G401 (cell line): ENCODE measurements around the gene FREM1. TPM values are rescaled to one million over a fixed set of nuclear protein-coding genes. Genes with fewer than 3 reads are reported as not detected.

Experiments used
- DNase-seq: peaks from one replicate; pipeline ENCODE4 v3.0.0-alpha.2; 2015; ENCODE audit warnings: low spot score
- in situ Hi-C: cut with HindIII; loops from 2 replicates; pipeline ENCODE4 v1.10.0; 2016; ENCODE audit warnings: low sequenced_read_pairs, mixed read lengths
- total RNA-seq: library from RNA; depleted of rRNA; stranded (reverse); fragments of >200 nt; shearing (Covaris generic); gene quantifications from 2 replicates; pipeline ENCODE4 v1.2.3, GENCODE V29; 2014

The FREM1 gene
- total RNA-seq, 1 experiment from 2014 or later = 0.07 TPM

DNA sequence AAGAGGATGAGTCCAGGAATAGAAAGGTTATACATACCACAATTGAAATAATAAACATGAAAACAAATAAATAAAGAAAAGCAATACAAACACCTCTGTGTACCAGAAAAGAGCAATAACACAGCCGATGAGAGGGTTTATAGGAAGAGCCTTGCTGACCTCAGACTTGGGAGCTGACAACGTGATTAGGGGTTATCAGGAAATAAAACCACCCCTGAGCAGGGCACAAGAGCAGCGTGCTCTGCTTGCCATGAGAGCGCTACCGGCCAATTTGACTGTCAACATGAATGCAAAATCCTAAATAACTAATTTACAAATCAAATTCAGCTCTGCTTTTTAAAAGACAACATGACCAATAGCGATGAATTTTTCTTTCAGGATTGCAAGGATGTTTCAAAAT is 2.6 kb upstream of the FREM1 start:
- no peak for DNase-seq
- in situ Hi-C loops = no loop called here

DNA sequence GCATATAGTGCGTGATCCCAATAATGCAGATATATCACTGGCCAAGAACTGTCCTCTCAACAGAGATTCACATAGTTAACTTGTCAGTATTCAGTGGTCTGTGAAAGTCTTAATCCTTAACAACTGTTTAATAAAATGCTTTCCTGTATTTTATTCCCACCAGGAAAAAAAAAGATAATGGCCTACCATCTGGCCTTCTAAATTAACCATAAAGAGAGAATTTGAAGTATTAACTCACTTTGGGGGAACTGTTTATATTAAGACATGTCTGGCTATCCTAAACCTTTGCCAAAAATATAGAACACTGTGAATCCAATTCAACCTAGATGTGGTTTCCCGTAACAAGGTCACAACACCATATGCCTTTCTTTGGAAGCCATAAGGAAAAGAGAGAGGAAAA is 818 bp upstream of the FREM1 start:
- DNase-seq = peak; percentile 65
- in situ Hi-C loops = no loop called here

DNA sequence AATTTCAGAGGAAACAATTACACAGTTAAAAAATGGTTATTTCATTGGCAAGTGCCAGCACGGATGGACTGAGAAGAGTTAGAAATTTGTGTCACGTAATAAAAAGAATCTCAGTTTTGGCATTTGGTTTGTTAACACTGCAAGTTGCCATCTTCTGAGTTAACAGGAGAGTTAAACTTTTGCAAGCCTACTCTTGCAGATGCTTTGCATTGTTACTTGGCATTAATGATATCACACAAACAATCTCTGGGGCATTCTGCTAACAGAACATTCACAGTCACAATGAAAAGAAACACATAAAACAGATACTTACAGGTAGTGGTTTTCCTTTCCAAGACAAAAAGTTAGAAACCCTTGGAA is 647 bp downstream of the FREM1 start:
- DNase-seq = no peak
- in situ Hi-C loops = no loop called here

DNA sequence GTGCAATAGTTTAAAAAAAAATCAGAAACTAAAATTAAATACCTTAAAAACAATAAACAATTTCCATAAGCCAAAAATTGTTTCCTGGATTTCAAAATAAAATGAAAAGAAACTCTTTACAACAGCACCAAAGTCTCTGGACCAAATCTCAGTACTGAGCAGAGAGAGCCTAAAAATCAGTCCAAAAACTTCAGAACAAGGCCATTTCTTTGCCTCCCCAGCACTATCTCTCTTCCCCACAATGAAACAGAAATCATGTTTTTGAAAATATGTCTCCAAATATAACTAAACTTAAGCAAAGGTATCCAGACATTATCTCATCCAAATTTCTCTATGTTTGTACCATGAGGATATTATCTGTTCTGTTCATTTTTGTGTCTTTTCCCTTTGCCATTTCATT is 1.0 kb downstream of the FREM1 start:
- DNase-seq = peak; percentile 52
- in situ Hi-C loops = no loop called here

DNA sequence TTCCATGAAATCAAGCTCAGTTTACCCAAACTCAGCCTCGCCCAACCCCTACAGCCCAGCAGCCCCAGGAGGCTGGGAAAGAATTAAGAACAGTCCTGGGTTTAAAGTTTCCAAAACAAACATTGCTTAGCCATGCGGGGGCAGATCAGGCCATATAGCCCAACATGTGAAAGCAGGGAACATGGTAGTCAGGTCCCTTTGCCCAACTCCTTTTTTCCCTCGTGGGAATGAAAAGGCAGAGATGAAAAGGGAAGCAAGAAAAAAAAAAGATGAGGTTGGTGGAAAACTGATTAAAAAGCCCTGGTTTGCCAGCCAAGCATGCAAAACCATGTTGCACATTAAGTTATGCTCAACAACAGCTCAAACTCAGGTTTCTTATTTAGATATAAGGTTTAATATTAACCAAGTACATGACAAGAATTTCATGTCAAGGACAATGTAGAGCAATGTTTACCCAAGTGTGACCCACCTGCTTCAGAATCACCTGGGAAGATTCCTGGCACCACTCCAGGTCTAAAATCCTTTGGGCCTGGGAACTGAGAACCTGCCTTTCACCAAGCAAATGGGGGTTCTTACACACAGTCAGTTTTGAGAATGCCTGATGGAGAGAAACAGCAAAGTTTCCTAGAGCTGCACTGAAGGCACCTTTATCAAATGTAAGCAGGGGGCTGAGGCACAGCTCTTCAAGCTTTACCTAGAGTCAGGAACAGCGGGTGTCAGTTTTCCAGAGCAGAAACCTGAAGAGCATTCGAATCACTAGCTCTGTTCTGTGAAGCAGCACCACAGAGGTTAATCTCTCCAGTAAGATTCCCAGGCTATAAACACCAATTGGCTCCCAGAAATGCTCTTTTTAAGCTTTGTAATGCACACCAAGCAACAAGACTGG is 1.7 kb downstream of the FREM1 start:
- peak; percentile 74 for DNase-seq
- in situ Hi-C loops = no loop called here

DNA sequence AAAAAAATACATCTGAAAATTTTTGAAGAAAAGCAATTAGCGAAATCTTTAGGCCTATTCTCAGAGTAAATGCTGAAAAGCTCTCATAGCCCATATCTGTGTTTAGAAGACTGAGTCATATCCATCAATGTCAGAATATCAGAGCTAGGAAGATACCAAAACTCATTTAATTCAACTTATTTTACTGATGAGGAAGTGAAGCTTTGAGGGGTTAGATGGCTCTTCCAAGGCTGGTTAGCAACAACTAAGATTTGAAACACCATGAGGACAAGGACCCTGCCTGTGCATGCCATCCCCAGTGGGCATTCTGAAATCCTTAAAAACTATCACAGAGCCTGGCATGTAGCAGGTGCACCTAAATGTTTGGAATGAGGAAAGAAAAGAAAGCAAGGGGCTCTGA is 2.5 kb downstream of the FREM1 start:
- in situ Hi-C loops = no loop called here
- peak; percentile 45 for DNase-seq

DNA sequence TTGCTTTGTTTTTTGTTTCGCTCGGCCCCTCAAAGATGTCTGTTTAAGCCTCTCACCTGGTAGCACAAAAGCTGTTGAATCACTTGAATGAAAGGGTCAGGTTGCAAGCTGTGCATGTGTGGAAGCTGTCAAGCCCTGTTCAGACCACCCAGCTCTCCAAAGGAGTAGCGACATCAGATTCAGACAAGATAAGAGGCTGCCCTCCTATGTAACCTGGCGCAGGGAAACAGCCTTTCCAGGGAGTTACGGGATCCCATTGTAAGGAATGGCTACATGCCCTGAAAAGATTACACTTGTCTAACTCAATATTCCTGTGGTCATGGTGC is 2.9 kb downstream of the FREM1 start:
- in situ Hi-C loops = no loop called here
- DNase-seq = peak; percentile 71

DNA sequence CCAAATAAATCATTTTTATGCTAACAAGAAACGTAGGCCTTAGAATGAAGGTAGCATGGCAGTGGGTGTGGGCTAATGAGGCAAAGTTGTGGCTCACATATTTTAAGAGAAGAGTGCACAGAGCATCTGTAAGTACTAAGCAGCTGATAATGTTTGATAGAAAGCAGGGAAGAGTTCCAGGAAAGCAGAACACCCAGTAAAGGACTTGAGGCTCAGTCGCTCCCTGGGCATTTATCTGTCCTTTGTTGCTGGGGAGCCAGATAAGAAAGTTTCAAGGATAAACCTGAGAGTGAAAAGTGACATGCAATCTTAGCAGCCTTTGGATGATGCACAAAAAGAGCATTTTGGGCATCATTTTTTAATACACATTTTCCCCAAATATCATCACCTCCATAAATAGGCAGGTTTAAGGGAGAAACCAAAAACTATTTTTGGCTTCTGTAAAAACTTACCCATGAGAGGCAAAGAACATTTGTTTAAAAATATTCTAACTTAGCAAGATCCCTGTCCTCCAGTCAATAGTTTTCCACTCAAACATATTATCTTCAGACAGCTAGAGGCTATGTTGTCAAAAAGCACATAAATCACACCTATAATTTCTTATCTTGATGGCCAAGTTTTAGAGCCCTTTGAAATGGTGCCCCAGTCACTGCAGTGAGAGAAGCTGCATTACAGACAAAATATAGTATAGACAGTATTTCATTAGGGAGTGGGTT is 3.4 kb downstream of the FREM1 start:
- in situ Hi-C loops = no loop called here
- peak; percentile 60 for DNase-seq

DNA sequence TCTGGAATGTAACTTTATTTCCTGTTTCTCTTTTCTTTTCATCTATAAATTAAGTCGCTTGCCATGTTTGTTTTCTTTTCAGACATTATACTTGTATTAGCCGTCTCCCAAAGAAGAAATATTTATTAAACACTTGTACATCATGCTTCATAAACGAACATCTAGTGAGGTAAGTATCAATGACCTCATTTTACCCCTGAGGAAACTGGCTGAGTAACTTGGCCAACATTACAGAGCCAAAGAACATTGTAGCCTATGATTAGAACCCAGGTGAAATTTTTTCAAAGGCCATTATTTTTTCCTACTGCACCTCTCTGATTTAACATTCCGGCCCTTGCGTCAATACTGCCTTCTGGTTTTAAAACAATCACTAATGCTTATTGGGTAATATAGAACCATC is 4.2 kb downstream of the FREM1 start:
- DNase-seq = peak; percentile 58
- in situ Hi-C loops = no loop called here

DNA sequence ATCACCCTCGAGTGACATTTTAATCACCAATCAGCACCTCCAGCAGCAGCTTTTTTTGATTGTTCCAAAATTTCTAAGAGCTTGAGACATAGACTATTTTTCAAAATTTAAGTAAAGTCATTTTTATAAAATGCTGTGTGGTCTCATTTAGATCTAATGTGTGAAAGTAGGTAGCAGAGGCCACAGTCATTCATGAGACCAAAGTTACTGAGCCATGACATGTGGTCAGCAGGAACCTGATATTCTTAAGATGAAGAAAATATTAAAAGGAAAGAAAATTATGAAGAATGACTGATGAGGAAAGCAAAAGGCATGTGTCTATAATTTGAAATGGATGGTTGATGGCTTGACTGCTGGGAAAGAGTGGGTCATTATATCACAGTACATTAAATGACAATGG is 7.2 kb downstream of the FREM1 start:
- DNase-seq = no peak
- in situ Hi-C loops = no loop called here

DNA sequence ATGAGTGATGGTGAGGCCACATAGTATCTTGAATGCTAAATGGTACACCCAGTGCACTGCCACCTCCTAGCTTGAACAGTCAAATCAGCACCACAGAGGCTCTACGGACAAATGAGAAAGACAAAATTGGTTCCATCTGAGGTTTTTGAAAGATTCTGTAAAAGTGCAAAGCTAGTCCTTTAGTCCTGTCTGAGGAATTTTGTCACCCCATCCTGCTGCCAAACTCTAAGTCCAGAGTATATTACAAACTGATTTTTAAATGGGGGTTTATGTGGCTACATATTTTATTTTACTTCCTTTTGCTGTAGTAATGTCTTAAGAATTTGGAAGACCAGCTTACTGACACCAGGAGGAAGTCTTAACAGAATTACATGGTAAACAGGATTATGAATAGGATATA is 7.7 kb downstream of the FREM1 start:
- in situ Hi-C loops = no loop called here
- no peak for DNase-seq

DNA sequence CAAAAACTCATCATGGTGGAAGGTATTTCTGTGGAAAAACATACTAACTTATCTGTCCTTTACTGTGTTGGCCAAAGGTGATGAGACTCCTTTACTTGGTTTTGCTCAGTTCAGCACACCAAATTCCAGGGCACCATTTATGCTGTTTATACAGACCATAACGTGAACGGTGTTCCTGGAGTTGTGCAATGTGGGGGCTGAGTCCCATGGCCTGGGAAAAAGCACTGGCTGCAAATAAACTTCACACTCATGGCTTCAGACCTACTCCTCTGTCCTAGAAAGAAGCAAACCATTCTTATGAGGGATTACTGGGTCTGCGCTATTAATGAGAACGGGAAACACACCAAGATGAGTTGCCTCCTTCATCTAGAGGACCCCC is 10.4 kb downstream of the FREM1 start:
- DNase-seq = no peak
- in situ Hi-C loops = no loop called here

DNA sequence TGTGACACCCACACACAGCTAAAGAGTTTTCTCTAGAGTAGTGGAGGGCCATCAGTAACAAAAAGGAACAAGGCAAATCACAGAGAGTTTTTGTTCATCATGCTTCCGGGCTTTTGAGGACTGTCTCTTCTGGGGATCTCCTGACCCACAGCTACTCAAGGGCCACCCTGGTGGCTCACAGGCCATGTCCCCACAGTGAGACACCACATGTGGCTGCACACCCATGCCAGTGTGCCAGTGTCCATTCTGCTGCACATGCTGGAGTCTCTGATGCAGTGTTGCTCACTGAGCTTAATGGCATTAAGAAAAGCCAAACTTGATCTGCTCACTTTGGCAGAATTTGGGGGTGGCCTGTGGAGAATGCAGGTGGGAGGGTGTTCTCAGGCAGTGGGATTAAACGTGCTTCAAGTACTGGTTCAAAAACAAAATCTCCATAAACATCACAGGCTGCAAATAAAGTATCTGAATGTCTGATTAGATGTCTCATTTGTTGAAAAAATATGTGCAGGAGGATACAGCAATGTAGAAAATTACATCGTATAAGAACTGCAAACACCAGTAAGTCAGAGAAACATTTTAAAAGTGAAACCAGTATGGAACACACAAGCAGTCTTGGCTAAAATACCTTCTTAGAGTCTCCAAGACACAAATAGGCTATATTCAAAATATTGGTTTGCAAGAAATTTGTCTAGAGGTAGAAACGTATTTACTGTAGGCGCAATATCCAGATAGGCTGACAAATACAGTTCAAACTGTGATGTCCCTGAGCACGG is 11.0 kb downstream of the FREM1 start:
- no peak for DNase-seq
- in situ Hi-C loops = no loop called here

DNA sequence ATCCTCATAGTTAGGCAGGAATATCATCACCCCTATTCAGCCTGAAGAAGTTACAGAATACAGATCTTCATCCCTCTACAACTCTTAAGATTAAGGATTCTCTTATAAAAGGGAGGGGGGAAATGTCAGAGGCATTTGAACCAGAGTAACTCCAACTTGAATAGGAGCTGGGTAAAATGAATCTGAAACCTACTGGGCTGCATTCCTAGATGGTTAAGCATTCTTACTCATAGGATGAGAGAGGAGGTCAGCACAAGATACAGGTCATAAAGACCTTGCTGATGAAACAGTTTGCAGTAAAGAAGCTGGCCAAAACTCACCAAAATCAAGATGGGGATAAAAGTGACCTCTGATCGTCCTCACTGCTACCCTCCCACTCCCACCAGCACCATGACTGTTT is 14.4 kb downstream of the FREM1 start:
- DNase-seq = no peak
- in situ Hi-C loops = no loop called here

DNA sequence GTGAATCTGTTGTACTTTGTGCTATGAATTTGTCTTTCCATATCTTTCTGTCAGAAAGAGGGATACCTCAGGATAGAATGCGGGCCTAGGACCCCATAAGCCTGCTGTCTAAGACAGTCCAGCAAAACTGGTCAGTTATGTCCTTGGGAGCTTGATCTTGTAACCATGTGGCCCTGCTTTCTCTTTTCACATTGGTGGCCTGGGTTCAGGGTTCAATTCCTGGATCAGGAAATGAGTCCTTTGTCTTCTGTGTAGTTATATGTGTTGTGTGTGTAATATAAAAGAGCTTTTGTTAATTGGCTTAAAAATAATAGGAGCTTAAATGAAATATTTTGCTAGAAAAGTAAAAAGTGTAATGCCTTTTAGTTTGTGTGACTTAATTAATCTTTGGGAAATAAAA is 16.9 kb downstream of the FREM1 start:
- no peak for DNase-seq
- in situ Hi-C loops = no loop called here

DNA sequence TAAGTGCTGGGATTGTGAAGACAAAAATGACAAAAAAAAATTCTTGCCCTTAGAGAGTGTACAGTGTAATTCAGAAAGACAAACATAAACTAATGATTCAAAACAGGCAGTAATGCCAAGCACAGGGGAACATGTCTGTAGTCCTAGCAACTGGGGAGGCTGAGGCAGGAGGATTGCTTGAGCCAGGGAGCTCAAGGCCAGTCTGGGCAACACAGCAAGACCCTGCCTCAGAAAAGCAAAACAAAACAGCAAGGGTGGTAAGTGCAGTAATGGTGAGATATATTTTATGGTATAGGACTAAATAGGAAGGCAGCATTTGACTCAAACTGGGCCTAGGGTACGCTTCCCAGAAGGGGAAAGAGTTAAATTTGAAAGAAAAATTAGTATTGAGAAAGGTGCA is 18.9 kb downstream of the FREM1 start:
- DNase-seq = no peak
- in situ Hi-C loops = no loop called here

DNA sequence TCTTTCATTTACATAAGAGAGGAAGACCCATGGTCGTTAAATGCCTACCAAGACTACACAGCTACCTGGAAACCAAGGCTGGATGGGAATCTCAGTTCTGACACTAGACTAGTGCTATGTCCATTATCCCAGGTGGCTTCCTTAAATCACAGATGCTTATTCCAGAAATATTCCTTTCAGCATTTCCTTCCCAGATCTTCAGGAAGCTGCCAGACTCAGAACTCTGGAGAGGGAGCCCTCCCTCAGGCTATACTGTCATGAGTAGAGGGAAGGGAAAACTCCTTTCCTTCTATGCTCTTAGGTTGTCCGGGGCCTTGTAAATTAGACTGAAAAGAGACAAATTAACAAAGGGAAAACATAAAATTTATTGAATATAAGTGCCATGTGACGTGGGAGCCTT is 20.8 kb downstream of the FREM1 start:
- in situ Hi-C loops = no loop called here
- no peak for DNase-seq

DNA sequence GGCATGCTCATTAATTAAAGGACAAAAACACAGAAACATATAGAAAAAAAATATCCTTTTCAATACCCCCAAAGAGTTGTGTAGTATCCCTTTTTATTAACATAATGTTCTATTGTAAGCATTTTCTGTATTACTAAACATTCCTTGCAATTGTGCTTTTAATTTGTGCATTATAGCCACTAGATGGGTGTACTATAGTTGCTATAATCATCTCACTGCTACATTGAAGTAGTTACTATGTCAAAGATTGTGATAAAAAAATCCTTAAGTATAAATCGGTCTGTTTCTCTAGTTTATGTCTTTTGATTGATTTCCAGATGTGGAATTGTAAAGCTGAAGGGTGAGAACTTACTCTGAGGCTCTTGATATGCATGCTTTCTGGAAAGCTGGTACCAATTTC is 21.4 kb downstream of the FREM1 start:
- no peak for DNase-seq
- in situ Hi-C loops = no loop called here

DNA sequence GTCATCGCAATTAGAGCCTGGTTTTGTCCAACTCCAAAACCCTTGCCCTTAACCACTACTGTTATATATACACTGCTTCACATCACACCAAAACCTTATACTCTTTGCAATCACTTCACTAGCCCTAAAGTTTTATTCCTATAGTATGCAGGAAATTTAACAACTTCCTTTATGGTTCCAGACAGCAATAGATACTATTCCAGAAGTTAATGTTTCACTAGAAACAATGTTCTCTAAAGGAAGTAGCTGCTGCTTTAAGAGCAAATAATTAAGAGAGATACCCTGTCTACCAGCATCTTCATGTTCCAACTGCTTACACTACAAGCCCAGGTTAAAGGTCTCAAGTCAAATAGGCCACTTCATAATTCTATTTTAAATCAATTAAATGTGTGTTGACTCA is 22.0 kb downstream of the FREM1 start:
- no peak for DNase-seq
- in situ Hi-C loops = no loop called here

DNA sequence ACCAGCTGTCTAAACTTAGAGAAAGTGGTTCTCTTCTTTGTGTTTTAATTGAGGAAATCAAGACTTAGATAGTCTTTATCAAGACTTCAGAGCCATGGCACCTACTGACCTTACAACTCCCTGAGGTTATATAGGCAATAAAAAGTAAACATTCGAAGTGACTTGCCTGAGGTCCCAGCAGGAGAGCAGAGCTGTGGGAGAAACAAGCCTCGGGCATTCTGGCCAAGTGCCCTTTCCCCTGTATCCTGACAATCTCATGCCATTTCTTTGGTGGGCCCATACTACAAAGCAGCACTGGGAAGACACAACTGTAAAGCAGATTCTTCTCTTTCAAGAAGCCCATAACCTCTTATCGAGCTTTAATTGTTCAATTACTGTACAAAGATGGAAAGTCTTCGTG is 23.1 kb downstream of the FREM1 start:
- no peak for DNase-seq
- in situ Hi-C loops = no loop called here
